GM12801 (cell line): Measurements from ENCODE around the gene MPG.

Experiments
- CTCF ChIP-seq: IDR thresholded peaks from one replicate; pipeline ENCODE4 v1.5.1; 2011; ENCODE audit warnings: control low read depth; ENCODE audit not compliant: insufficient read length; ENCODE audit errors: extremely low read depth

The MPG gene

GRCh38 chr16:133716-134115, 55.7 kb downstream of the MPG start:
- TF ChIP-seq CTCF, result no peak
